Heart left ventricle (tissue), 13 donors: ENCODE measurements around the gene ERF.

ENCODE experiments used
- CTCF ChIP-seq, 12 donors: fragments of 200-600 bp; sonication (generic) in 4 of 12; IDR thresholded peaks; one replicate each; pipeline versions ENCODE4 v1.5.0 to v1.8.0; 2018 to 2022; ENCODE audit warnings: antibody characterized with exemption in 12 of 12, mild to moderate bottlenecking in 5 of 12
- POLR2A ChIP-seq, 2 donors: fragments of 450-650 bp; IDR thresholded peaks; one replicate each; pipeline ENCODE4 v1.6.1; 2017; ENCODE audit warnings: antibody characterized with exemption in 2 of 2, mild to moderate bottlenecking in 2 of 2, moderate library complexity in 2 of 2
- donor health status: ischemic (EF 13 %, LVEDD 7.1; RV severe dilation, severe dysfunction).
- donor health status: DM: no; HTN: yes; CAD: no.
- donor health status: DM: no; HTN: no; CAD: no.
- donor health status: ischemic (EF 25% LVEDD 6.9; RV normal size, moderate dysfunction).
- donor health status: ischemic (EF 25% LVEDD 5.7; RV mildly dilated, moderate dysfunction).
- donor health status: ischemic (EF 35%, LVEDD 5.7; RV mildly dilated, moderate dysfunction).
- donor health status: nonischemic (EF 11% LVEDD 7.7; RV severe dilation, severe dysfunction).
- donor health status: DM: yes; HTN: yes; CAD: no.
- donor health status: PGD.
- donor health status: ischemic (EF 29% LVEDD 5.4; RV normal size, mild dysfunction).
- donor health status: nonischemic (EF 23%, LVEDD 6.1; RV moderate dilation, normal function).

GRCh38 chr19:42248270-42249148 lies 6.4 kb downstream of the ERF start:
- TF ChIP-seq POLR2A (IDR thresholded peaks at IDR 0.05) (no peak), CTCF (IDR thresholded peaks at IDR 0.05) (no peak)
